ENCODE results near the gene PSAT1. TPM values are rescaled to one million over a fixed set of nuclear protein-coding genes. Genes with fewer than 3 reads are reported as not detected.

The PSAT1 gene
- total RNA-seq, 1 experiment from 2014 or later: 215 TPM

DNA sequence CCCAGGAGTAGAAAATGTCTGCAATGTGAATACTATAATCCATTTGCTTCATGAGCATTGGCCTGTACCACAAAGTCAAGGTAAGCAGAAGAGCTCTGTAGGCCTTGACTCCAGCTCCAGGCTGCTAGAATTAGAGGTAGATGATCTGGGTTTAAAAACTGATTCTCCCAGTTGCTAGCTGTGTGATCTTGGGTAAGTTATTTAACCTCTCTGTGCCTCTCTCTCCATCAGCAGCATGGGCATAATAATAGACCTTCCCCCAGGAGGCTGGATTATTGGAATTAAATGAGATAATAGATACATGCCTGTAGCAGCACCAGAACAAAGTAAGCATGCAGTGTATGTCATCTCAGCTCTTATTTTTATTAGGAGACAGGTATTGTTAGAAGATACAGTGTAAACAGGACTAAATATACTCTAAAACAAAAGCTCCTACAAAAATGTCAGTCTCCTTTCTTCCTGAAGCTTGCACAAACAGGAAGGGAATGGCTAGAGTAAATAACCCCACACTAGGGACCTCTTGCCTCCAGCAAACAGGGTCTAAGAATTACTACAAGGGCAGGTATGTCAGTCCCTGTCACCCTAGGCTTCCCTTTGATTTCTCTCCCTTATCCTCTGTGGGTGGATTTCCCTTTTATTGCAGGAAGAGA, 57.5 kb downstream of the PSAT1 start:
- Mint-ChIP-seq H3K27me3 (ENCODE audit: low read depth) (no peaks in the 10 kb centered on the region), H3K27ac (no peak overlapping the region)
- H3K79me1 ChIP-seq (ENCODE audit: insufficient read depth, low read depth, low read length, poor library complexity, severe bottlenecking): no peaks in the 10 kb centered on the region

More for the DNA sequence above, 57.5 kb downstream of the PSAT1 start:
- Histone ChIP-seq H2BK5ac (ENCODE audit: insufficient read length, low read length) (no peak overlapping the region), H3K79me2 (ENCODE audit: insufficient read depth, low read length) (no peaks in the 10 kb centered on the region), H2BK12ac (ENCODE audit: insufficient read length, low read depth, low read length) (no peak overlapping the region), H2AFZ (ENCODE audit: low read length) (no peak overlapping the region), H2AK5ac (ENCODE audit: insufficient read length, low read length) (no peak overlapping the region), H2BK15ac (ENCODE audit: low read depth, low read length) (no peak overlapping the region), H2BK120ac (ENCODE audit: low read depth, low read length, poor library complexity, severe bottlenecking) (no peak overlapping the region), H3K14ac (ENCODE audit: insufficient read depth, low read length) (no peak overlapping the region), H3K9ac (ENCODE audit: extremely low read depth, insufficient read length, low read length) (no peak overlapping the region), H3K27me3 (ENCODE audit: insufficient read depth, low read length) (no peaks in the 10 kb centered on the region), H2BK20ac (ENCODE audit: low read depth, low read length, poor library complexity, severe bottlenecking) (no peak overlapping the region), H3K56ac (ENCODE audit: insufficient read length, low read depth, low read length) (no peak overlapping the region), H3K4me2 (ENCODE audit: insufficient read depth, insufficient read length, low read length) (no peak overlapping the region), H3K4ac (ENCODE audit: low read depth, low read length) (no peak overlapping the region), H3K23ac (ENCODE audit: insufficient read length, low read depth, low read length) (no peak overlapping the region), H3T11ph (ENCODE audit: low read length) (no peak overlapping the region), H3K18ac (ENCODE audit: insufficient read length, low read depth, low read length) (no peak overlapping the region), H3K9me3 (ENCODE audit: control insufficient read depth, low read depth, low read length) (no peaks in the 10 kb centered on the region), H4K5ac (ENCODE audit: insufficient read length, low read depth, low read length) (no peak overlapping the region), H3K23me2 (ENCODE audit: insufficient read length, low read depth, low read length, poor library complexity, severe bottlenecking) (no peaks in the 10 kb centered on the region), H4K91ac (ENCODE audit: insufficient read length, low read depth, low read length) (no peak overlapping the region), H3K4me1 (ENCODE audit: insufficient read depth, low read length) (no peaks in the 10 kb centered on the region), H3K27ac (ENCODE audit: insufficient read length, low read depth, low read length) (no peak overlapping the region), H4K8ac (replicated peaks; ENCODE audit: insufficient read length, low read depth, low read length) (no peak overlapping the region), H4K20me1 (ENCODE audit: control insufficient read depth, insufficient read depth, insufficient read length) (no peaks in the 10 kb centered on the region)
- Mint-ChIP-seq H3K36me3 (ENCODE audit: insufficient read depth in 1 of 3, low read depth in 3 of 3) (peaks cover 0 to 5% (median 0%) of the 10 kb centered on the region in 3 experiments; a peak in 4 of 7 replicates), H3K4me1 (peaks cover 5 to 6% of the 10 kb centered on the region in 2 experiments; a peak in 3 of 4 replicates), H3K9me3 (no peaks in the 10 kb centered on the region; a peak in 1 of 5 replicates), H3K4me3 (no peak overlapping the region)
- DNase-seq: no peak
- TF ChIP-seq, protein P1, sequence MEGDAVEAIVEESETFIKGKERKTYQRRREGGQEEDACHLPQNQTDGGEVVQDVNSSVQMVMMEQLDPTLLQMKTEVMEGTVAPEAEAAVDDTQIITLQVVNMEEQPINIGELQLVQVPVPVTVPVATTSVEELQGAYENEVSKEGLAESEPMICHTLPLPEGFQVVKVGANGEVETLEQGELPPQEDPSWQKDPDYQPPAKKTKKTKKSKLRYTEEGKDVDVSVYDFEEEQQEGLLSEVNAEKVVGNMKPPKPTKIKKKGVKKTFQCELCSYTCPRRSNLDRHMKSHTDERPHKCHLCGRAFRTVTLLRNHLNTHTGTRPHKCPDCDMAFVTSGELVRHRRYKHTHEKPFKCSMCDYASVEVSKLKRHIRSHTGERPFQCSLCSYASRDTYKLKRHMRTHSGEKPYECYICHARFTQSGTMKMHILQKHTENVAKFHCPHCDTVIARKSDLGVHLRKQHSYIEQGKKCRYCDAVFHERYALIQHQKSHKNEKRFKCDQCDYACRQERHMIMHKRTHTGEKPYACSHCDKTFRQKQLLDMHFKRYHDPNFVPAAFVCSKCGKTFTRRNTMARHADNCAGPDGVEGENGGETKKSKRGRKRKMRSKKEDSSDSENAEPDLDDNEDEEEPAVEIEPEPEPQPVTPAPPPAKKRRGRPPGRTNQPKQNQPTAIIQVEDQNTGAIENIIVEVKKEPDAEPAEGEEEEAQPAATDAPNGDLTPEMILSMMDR (conservative IDR thresholded peaks at IDR 0.05): no peak
